HL-60/S4 treated with phorbol 12-myristate 13-acetate at 8.2 ng/mL for 4 days and 3 days (cell line): ENCODE results near the gene BCKDHB.
"Not testable (repeated sequence)": the region's sequence is repeated elsewhere in the genome, so short reads cannot be mapped to it uniquely, and the experiment has no call there.

ENCODE experiments used
- in situ Hi-C: fragments of 300-500 bp; cut with MboI; formaldehyde crosslinking; loops from 2 replicates; pipeline ENCODE4 v1.15.0; 2022; ENCODE audit warnings: low sequenced_read_pairs

Gene BCKDHB

DNA sequence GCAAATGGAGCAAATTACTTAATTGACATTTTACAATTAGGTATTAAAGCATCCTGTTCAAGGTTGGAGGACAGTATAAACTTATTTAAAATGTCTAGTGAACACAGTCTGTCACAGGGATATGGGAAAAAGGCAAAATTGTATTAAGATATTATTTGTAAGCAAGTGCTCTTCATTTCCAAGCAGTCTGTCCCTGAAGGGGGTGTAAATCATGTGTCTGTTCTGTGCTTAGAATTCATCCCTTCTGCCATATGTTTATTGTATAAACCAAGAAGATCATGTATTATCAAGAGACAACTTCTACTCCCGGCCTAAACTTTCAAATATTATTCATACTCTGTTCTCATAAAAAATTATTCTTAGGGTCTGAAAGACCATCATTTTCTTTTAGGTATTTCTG is 144.8 kb downstream of the BCKDHB start:
- in situ Hi-C loops, result no loop called here

DNA sequence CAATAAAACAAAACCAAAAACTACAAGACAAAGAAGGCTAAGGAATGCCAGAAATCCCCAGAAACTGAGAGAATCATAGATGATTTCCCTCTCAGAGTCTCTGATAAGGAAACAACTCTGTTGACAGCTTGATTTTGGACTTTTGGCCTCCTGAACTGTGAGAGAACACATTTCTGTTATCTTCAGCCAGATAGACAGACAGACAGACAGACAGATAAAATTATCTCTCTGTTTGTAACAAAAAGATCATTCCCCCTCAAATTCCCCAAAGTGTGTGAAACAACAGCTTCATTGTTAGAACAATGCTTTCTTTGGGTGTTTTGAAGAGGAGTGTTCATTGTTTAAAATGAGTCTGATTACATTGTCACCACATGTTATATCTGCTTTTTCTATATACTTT is 148.2 kb downstream of the BCKDHB start:
- in situ Hi-C loops, result no loop called here

DNA sequence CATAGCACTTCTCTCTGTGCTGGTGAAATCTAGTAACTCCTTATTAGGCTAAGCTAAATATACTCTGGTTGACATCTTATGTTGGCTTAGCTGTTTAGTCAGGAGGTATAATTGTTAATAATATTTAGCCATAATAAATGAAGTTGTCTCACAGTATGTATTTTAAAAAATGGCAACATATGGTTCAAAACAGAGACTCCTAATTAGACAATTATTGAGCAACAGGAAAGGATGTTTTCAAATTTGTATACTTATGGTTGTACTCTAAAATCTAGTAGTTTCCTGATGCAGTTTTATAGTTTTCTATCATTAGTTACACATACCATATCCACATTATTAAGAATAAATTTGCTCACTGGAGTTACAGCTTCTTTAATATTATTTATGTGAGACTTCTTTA is 150.2 kb downstream of the BCKDHB start:
- in situ Hi-C loops, result no loop called here

DNA sequence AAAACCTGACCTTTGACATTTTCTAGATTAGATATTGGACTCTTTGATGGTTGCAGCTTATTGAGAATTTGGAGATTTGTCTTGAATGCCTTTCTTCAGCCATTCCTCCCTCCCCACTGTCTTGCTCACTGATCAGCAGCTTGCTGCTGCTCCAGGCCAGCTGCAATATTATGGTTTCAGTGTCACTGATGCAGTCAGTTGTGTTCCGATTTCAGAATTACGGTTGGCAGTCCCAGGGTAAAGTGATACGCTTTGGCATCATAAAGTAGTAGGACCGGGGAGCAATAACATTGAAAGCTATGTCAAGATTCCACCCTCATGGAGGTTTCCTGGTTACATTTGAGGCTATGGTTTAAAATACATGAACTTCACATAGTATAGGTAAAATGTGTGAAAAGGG is 152.6 kb downstream of the BCKDHB start:
- in situ Hi-C loops, result no loop called here

DNA sequence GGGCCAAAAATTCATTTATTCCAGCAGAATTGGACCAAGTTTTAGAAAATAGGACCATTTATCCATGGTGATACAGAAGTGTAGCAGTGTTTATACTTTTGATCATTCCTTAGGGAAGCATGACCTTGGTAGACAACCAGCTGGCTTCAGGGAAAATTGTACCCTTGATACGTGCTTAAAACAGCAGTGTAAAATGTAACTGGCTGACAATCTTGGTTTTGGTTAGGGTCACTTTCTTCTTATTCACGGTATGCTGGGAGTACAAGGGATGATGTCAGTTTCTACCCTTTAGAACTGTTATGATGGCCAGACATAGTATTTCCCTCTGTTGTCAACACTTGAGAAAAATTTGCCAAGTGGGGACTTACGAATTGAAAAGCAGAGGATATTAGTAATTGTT is 157.1 kb downstream of the BCKDHB start:
- in situ Hi-C loops, result no loop called here

DNA sequence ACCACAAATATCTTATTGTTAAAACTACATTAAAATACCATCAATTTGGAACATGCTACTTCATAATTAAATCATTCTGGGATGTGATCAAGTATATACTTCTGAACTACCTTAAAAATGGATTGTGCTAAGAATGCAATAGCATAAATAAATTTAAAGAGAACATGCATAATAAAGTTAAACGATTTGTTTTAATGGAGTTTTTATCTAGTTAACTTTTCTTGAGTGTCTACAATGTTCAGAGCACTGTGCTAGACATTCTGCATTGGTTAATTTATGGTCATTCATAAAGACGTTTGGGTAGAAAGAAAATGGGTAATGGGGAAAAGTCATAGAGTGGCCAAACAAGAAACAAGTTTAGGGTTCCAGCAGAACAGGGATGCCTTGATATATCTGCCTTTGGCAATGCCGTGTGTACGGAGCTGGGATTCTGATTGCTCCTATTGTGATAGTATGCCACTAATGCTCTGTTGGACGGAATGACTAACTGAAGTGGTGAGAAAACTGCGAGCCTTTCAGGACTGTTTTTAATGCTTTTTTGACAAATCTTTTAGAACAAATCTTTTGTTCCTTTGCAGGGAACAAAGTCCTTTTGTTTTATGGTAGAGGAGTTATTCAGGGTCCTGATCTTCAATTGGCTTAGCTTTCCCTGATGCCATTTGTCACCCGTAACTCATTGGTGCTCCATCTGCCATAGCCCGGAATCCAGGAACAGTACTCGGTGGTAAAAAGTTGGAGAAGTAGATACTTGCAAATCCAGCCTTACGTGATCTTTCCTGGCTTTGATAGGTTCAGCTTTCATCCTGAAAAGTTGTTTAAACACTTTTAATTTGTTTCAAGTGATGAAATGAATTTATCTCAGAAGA is 162.6 kb downstream of the BCKDHB start:
- in situ Hi-C loops, result no loop called here

DNA sequence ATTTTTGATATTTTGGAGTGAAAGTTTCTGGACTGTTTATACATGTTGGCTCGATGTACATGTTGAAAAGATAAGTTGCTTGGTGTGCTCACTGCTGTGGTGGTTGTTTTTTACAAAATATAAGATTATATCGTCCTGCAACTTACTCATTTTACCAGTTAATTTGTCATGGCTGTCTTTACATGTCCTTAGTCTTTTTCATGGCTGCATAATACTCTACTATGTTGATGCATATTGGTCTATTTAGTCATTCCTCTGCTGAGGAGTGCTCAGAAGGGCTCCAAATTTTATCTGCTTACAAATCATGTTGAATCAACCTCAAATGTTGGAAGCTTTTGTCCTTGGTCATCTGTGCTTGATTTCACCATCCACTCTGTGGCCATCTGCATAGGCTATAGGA is 164.6 kb downstream of the BCKDHB start:
- in situ Hi-C loops, result no loop called here

DNA sequence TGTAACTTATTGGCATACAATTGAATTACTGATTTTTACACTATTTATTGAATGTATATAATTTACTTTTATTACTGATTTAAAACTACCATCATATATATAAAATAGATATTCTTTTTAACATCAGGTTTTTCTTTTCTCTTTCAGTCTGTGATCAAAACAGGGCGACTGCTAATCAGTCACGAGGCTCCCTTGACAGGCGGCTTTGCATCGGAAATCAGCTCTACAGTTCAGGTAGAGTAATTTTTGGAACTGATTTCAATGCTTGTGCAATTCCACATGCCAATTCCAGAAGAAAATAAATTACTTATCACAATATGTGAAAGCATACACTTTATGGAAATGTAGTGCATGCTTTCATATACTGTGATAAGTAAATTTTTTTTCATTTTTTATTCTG is 166.5 kb downstream of the BCKDHB start:
- in situ Hi-C loops, result no loop called here

DNA sequence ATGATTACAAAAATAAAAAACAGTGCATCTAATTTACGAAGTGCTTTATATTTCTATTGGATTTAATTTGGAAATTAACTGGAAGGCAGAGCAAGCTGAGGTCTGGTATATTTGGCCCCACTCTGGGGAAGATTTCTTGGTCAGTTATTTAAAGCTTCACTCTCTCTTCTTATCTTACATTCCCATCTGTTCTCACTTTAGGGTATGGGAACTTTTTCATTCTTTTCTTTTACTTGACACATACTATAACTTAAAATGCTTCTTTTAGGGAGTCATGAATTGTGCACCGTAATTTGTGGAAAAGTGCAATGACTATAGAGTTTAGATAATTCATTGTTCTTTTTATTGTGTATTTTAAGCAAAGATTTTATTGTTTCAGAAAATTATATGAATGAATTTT is 170.4 kb downstream of the BCKDHB start:
- in situ Hi-C loops, result no loop called here

DNA sequence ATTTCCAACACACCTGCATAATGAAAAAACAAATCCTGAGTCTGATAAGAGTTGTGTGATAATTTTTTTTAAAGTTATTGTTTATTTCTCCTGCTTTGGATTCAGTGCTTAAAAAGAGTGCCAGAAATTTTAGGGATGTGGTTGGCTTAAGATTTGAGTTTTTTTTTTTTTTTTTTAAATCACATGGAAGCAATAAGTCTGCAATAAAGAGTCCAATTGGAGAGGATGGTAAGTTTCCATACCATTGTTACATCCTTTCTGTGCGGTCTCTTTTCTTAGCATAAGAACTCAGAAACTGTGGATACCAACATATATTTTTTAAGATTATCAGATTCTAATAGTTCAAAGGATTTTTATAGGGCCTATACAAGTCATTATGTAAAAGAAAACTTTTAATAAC is 171.0 kb downstream of the BCKDHB start:
- in situ Hi-C loops, result no loop called here

DNA sequence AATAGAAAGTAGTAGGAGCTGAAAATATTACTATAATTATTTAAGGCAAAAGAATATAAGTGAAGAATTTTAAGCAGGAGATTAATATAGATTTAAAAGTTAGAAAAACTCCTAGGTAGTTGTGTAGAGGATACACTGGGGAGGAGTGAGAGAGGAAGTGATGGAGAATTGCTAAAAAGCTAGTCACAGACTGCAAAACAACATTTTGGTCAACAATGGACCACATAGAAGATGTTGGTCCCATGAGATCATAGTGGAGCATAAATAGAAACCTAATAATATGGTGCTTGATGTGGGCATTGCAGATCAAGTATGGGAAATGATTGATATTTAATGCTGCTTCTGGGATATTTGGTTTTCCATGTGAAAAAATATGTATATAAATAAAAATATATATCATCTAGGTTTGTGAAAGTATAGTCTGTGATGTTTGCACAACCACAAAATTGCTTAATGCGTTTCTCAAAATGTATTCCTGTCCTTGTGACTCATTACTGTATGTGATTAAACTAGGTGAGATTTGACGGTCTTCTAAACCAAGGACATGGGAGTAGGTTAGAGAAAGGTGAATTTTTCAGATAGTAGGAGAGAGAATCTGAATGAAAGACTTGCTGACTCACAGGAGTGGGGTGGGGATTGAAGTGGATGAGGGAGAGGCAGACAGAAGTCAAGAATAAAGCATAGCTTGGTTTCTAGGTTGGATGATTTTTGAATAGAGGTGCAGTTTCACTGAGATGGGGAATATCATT is 174.0 kb downstream of the BCKDHB start:
- in situ Hi-C loops, result no loop called here

DNA sequence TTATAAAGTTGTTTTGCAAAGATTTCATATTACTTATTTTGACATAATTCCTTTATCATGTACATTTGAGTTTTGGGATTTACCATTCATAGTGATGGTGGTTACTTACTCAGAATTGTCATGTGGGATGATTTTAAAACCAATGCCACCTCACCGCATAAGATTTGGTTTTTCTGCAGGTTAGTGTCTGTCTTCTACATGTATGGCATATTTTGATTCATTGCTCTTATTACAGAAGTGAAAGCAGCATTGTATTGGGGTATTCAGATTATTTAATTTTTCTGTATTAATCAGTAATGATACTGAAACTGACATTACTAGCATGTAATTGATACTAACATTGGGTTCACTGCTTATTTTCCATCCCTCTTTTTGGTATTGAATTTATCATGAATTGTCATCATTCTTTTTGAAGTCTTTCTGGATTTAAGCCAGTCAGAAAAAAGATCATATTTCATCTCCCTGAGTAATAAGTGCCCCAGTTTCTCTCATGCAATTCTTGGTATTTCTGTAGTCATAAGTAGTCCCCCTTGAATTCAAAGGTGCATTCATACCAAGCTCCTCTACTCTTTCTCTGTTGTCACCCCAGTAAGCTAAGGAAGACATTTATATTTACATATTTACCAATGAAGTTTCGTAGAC is 176.6 kb downstream of the BCKDHB start:
- in situ Hi-C loops, result no loop called here

DNA sequence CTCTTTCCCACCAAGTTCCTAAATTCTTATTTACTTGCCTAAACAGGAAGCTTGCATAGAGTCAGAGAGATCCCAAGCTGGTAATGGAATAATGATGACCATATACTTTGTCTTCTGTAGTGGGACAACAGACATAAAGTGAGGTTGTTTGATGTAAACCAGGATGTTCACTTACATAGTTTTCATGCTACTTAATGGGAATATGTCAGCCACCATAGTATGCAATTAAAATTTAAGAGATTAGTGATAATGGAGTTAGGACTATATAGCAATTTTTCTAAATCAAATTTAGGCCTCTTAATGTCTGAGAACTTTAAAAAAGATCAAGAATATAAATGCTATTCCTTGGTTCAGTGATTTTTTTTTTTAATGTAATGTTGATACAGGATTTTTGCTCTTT is 180.6 kb downstream of the BCKDHB start:
- in situ Hi-C loops, result no loop called here

DNA sequence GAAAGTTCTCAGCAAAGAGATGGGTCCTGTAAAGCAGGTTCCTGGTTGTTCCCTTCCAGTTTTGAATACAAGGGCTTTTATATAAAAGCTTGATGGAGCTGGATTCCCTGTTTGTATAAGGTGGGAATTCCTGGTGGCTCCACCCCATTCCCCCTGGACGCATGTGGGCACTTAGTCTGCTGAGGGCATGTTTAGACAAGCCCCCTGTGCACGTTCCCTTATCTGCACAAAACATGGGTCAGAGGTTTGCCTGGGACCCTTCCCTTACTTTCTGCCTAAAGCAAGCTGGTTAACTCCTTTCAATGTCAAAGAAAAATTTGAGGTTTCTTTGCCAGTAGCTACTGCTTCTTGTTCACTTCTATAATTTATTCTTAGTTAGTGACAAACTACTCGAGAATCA is 181.1 kb downstream of the BCKDHB start:
- in situ Hi-C loops, result no loop called here

DNA sequence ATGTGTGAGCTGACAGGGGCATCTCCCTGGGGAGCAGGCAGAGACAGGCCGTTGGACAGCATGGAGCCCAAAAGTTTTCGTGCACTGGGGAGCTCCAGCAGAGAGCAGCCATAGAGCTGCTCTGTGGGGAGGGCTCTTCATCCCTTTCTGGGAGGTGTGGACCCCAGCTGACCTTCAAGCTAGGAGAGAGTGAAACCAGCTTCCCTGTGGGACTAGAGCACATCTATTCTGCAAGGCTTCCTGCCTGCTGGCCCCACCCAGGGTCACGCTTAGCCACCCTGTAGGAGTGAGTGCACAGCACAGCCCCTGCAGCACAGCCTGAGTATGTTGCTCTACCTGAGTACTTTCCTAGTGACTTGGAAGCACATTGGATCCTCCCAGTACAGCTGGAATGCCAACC is 183.3 kb downstream of the BCKDHB start:
- in situ Hi-C loops, result no loop called here

DNA sequence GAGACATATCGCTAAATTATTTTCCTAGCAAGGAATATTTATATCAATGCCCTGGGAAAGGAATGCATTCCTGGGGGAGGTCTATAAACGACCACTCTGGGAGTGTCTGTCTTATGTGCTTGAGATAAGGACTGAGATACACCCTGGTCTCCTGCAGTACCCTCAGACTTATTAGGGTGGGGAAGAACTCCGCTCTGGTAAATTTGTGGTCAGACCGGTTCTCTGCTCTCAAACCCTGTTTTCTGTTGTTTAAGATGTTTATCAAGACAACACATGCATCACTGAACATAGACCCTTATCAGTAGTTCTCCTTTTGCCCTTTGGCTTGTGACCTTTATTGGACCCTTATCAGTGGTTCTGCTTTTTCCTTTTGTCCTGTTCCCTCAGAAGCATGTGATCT is 188.1 kb downstream of the BCKDHB start:
- in situ Hi-C loops, result not testable (repeated sequence)

DNA sequence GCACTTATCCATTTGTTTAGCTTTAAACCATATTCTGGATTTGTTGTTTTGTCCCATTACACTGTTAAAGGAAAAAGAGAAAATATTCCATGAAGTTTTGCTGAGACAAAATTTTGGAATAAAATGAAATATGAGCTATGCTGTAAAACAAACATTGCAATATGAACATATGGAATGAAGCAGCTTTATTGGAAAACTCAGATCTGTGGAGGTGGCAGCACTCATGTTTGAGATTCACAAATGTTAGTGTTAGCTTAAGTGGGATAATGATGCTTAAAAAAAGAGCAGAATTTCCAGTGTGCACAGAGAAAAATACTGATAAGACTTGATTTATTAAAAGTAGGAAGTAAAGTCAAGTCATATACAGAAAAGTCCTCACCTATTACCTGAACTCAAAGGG is 196.2 kb downstream of the BCKDHB start:
- in situ Hi-C loops, result no loop called here

DNA sequence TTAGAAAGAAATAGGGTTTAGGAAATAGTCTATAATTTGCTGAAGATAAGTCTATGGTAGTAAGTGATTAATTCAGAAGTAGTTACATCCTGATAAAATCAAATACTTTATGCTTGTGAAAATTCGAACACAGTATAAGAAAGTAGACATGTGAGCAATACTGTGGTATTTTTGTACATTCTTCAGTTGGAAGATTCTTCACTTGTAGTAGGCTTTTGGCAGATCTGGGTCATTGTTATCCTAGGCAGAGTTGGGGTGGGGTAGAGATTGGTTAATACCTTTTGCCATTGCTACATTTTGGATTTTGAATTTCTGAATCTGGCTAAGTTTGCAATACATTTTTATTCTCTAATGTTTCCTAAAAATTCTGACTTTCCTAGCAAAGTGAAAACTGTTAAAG is 197.5 kb downstream of the BCKDHB start:
- in situ Hi-C loops, result no loop called here

DNA sequence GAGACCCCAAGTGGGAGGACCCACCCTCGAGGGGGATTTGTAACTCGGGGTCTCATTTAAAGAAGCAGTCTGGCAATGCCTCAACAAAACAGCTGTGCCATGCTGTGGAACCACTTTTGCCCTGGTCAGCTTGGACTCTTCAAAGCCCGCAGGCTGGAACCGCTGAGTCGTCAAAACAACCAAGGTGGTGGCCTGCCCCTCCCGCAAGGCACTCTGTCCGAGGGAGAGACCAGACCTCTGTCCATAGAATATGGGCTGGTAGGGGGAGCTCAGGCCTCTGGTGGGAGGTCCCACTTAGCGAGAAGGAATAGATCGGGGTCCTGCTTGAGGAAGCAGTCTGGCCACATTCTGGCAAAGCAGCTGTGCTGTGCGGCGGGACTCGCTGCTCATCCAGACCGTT is 208.1 kb downstream of the BCKDHB start:
- in situ Hi-C loops, result no loop called here

DNA sequence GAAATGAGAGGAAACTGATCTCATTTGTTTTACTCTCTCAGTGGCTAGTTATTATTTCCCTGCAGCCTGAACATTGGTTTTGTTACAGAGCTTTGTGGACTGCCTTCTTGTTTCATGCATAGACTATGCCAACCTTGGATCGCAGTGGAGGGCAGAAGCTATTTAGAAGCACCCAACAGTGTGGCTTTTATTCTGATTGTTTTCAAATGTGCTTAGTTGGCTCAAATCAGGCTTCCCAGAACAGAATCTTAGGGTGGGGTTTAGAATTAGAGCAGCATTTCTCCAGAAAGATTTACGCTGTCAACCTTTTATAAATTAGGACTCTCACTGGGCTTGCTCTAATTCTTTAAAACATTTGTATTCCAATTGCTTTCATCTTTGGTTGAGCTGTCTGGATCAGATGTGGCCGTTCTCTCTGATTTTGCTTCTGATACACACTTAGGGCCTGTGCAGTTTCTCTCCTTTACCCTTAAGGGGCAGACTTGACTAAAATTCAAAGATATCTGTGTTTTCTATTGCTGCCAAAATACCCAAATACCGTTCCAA is 210.3 kb downstream of the BCKDHB start:
- in situ Hi-C loops, result no loop called here

DNA sequence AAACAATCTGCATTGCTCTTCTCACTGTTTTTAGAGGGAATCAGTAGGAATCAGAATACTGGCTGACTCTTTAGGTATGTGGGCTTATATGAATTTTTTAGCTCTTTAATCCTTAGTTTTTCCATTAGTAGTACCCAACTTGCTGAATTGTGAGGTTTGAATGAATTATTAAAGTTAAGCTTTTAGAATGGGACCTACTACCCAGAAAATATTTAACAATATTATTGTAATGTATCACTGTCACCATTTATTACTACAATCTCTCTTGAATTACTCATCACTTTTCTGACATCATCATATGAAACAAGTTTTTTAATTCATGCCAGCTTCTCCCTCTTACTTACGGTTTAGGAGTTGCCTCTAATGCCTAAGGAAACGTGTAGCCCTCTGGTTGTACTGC is 212.7 kb downstream of the BCKDHB start:
- in situ Hi-C loops, result no loop called here

DNA sequence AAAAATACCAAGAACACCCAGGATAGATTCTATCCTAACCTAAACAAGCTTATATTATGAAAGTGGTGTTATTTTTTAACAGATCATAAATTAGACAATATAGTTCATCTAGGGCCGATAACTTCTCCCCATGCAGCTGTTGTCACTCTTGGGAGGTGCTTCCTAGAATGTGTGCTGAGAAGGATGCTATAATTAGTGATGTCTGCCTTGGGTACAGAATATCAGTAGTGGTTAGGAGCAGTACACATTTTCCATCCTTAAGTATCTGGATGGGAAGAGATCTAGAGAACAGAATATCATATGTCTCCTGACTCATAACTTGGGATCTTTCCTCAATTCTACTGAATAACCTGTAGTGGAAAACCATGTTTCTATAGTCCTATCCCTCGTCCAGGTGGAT is 214.5 kb downstream of the BCKDHB start:
- in situ Hi-C loops, result no loop called here
